NCI-H2029 treated with DMSO at 0.1 percent for 48 hours (cell line): ENCODE data around the gene DDX24.
"Not testable (repeated sequence)": the region's sequence is repeated elsewhere in the genome, so short reads cannot be mapped to it uniquely, and the experiment has no call there.

Source experiments
- DNase-seq: peaks from one replicate; lab custom pipeline; 2025; lab: John Stamatoyannopoulos, UW

DDX24 gene

DNA sequence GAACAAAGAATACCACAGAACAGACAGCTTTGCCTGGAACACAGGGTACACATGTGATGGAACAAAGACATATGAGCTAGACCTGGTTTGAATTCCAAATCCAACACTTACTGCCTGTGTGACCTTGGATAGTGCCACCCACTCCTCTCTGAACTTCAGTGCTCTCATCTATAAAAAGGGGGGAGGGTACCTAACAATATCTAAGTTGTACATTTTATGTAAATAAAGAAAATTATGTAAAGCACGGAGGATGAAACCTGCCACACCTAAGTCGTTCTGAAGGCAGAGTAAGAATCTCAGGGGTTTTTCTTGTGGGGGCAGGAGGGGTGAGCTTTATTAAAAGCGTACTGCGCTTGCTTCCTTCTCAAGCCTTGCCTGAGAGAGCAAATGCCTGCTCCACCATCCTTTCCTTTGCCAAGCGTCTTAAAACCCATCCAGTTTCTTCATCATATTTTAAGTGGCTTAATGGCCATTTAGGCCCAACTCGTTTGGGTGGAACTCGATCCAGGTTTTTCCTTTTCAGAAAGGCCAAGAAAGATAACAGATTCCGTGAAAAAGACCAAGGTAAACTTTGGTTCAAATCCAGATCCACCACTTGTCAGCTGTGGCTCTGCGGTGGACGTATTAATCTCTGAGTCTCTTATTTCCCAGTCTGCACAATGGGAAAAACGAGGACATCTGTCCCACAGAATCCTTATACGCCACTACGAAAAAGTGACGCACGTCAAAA is 946 bp downstream of the DDX24 start:
- DNase-seq, result no peak

DNA sequence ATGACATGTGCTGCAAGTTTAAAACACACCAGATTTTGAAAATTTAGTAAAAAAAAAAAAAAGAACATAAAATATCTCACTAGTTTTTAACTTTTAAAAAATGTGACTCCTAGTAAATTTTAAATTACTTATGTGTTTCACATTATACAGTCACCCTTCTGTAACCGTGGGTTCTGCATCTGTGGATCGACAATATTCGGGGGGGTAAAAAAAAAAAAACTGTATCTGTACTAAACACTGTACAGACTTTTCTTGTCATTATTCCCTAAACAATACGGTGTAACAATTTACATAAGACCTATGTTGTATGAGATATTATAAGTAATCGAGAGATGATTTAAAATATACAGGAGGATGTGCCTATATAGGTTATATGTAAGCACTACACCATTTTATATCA is 3.2 kb downstream of the DDX24 start:
- no peak for DNase-seq

DNA sequence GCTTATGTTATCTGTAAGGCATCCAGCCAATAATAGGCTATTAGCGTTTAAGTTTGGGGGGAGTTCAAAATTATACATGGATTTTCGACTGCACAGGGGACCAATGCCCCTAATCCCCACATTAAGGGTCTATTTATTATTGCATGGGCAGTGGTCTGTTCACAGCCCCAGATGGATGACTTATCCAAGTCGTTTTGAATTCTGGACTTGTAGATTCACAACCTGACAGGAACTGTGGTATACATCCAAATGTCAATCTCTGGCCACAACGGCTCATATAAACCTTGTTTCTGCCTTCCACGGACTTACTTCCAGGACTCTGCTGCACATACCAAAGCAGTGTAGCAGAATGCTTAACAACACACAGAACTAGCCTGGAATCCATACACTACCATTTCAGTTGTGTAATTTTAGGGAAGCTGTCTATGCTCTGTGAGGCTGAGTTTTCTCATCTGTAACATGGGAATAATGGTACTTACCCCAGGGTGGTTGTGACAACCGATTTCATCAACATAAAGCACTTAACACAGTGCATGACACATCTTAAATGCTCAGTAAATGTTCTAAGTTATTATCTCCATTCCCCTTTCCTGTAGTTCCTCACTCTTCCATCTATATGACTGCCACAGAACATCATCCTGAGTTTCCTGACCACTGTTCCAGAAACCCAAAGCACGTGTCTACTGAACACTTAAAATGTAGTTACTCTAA is 3.7 kb downstream of the DDX24 start:
- no peak for DNase-seq

DNA sequence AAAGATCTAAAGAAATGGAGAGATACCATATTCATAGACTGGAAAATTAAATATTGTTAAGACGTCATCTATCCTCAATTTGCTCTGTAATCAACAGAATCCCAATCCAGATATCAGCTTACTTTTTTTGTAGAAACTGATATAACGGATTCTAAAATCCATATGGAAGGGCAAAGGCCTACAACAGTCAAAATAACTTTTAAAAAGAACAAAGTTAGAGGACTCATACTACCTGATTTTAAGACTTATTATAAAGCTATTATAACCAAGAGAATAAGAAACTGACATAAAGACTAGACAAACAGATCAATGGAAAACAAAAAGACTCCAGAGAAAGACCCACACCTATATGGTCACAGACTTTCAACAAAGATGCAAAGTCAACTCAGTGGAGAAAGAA is 6.0 kb downstream of the DDX24 start:
- DNase-seq, result no peak

DNA sequence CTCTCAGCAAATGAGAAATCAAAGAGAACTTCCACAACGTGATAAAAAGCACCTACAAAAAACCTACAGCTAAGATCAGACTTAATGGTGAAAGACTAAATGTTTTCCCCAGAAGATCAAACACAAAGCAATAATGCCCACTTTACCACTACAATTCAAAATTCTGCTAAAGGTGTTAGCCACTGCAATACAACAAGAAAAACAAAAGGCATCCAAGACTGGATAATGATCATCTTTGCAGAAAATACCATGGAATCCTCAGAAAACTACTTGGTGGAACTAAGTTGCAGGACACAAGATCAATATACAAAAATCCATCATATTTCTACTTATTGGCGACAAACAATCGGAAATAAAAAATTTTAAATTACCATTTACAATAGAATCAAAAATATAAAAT is 6.5 kb downstream of the DDX24 start:
- DNase-seq, result no peak

DNA sequence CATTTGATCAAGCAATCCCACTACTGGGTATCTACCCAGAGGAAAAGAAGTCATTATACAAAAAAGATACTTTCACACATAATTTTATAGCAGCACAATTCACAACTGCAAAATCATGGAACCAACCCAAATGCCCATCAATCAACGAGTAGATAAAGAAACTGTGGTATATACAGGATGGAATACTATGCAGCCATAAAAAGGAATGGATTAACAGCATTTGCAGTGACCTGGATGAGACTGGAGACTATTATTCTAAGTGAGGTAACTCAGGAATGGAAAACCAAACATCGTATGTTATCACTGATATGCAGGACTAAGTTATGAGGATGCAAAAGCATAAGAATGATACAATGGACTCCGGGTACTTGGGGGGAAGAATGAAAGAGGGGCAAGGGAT is 8.9 kb downstream of the DDX24 start:
- not testable (repeated sequence) for DNase-seq

DNA sequence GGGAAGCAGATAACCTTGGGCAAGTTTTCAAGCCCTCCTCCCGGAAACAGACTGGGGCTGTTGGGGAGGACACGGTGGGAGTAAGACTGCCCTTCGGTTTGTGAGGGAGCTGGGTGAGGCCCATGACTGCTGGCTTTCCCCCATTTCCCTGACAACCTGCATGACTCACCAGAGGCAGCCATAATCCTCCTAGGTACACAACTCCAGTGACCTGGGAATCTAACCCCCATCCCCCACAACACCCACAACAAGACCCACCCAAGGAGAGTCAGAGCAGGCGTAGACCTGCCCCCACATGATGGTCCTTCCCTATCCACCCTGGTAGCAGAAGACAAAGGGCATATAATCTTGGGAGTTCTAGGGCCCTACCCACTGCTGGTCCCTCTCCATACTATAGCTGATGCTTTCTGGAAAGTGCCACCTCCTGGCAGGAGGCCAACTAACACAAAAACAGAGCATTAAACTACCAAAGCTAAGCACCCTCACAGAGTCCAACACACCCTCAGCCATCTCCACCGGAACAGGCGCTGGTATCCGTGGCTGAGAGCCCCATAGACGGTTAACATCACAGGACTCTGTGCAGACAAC is 14.8 kb downstream of the DDX24 start:
- no peak for DNase-seq

DNA sequence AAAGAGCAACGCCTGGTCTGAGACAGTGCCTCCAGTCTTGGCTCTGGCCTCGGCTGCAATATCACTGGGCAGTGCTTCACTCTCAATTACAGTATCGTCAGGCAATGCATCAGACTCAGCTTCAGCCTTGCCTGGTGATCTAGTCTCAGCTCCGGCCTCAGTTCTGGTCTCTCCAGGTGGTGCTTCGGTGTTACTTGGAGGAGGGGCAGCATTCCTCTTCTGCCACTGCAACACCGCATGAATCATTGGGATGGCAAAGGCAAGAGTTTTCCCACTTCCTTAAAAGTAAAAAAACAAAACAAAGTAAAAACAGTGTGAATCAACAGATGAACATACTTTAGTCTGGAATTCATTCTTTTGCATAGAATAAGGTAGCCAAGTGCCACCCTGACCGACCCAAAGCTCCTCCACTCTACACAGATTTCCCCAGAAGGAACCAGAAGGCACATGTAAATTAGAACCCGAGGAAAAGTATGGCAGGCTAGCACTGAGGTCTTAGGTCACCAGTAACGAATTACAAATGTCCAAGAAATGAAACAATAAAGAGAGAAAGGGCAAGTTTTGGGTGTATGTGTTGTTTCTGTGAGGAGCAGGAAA is 18.6 kb downstream of the DDX24 start:
- no peak for DNase-seq

DNA sequence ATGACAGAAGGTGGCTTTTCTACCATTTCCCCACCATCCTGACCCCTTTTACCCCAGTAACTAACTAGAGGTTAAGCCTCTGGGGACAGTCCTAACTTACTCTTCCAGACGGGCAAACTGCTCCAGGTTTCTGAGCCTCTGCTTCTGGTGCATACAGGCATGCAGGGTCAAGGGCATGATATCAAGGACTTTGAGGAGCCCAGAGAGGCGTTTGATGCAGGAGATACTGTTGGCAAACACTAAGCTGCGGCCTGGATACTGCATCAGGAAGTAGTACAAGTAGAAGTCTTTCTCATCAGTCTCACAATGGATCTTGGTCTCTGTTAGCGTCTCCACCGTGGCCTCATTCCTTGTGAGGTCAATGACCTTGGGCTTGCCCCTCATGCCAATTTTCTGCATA is 21.0 kb downstream of the DDX24 start:
- DNase-seq, result no peak

DNA sequence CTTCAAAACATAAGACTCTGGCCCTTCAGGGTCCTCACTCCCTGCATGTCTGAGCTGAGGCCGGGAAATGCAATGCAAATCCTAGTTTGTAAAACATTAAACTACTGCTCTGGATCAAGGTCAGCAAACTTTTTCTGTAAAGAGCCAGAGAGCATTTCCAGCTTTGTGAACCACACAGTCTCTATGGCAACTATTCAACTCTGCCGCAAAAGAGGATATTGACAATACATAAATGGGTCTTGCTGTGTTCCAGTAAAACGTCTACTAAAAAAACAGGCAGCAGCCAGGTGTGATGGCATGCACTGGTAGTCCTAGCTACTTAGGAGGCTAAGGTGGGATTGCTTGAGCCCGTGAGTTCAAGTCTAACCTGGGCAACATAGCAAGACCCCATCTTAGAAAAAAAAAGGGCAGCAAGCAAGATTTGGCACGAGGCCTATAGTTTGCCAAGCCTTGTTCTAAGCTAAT is 22.3 kb downstream of the DDX24 start:
- no peak for DNase-seq

DNA sequence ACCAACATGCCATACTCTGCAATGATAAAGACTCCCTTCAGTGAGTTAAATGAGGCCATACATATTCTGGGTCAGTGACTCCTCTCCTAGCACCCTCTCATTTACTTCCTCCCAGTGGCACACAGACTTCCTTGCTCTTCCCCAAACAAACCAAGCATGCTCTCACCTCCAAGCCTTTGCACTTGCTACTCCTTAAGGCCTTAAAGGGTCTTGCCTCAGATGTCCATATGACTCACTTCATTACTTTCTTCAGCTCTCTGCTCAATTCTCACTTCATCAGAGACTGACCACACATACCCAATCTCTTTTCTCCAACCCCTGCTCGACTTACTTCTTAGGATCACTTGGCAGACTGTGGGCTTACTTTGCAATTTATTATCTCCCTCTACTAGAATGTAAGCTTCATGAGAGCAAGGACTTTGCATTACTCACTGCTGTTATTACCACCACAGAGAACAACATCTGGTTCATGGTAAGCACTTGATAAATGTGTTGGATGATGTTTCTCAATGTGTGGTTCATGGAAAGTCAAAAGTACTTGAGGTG is 22.8 kb downstream of the DDX24 start:
- no peak for DNase-seq

DNA sequence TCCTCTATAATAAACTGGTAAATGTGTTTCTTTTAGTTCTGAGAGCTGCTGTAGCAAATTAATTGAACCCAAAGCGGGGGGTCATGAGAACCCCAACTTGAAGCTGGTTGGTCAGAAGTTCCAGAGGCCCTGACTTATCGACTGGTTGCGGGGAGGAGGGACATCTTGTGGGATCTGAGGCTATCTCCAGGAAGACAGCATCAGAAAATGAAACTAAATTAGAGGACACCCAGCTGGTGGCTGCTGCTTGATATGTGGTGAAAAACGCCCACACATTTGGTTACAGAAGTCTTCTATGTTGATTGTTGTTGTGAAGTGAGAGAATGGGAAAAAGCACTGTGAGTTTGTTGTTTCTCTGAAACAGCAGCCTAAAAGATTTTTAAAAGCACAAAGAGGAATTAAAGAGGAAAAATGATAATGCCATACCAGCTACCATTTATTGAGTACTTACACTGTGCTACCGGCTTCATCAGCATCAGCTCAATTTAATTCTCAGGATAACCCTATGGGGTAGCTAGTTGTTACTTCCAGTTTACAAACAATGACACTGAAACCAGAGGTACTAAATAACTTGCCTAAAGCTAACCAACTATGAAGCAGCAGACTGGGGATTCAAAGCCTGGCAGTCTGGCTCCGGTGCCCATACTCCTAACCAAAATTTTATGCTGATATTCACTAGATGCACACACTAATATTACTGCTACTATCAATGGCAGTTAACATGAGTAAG is 24.3 kb downstream of the DDX24 start:
- DNase-seq, result no peak

DNA sequence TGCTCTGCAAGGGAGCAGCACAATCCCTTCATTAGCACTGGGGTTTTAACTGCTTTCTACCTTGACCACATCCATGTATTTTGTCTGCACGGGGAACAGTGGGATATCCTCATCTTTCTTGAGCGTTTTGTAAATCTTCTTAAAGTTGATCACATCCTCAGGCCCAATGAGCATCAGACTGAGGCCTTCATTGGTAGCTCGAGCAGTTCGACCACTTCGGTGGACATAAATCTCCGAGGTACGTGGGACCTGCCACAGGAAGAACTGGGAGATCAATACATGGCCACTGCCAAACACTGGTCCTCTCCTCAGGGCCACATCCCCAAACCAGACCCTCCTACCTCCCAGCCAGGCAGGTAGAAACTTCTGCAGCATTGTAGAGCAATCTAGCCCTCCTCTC is 26.1 kb downstream of the DDX24 start:
- DNase-seq, result no peak

DNA sequence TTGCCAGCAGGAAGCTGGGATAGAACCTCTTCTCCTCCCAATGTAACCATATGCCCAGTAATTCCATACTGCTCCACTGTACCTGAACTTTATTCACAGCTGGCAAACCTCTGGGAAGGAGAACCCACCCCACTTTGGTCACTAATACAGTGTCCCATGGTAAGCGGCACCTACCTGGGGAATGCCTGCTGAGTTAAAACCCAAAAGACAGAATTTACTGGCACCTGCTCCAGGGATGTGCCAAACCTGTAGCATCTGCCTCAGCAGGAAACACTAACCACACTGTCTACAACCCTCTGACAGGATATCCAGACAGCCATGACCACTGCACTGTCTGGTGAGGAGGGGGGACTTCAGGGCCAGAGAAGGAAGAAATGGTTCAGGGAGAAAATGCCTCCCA is 26.6 kb downstream of the DDX24 start:
- no peak for DNase-seq

DNA sequence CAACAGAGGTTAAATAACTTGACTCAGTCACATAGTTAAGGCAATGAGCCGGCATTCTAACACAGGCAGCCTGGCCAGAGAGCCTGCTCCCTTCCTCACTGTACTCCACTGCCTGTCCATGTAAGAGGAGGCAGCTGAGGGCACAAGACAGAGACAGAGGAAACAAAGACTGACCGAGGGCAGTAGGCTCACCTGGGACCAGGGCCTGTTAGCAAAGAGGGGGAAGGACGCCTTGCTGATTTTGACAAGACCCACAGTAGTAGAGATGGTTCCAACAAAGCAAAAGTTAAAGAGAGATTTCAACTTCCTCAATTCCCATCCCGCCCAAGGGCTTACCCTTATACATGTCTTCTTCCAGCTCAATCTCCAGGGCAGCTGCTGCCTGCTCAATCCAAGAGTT is 28.3 kb downstream of the DDX24 start:
- DNase-seq, result no peak

DNA sequence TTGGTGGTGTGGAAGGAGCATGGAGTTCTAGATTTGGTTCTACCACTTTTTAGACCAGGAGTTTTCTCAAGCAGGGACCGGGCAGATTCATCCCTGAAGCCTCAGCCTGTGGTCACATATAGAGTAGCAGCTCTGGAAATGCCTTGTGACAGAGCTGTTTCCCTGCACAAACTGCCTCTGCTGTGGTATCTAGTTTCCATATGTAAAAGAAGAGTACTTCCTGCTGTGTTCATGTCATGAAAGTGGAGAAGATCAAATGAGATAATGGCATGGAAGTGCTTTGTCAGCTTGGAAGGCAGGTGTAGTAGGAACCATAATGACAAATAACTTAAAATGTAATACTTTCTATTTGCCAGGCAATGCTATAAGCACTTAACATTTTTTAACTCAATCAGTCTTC is 28.8 kb downstream of the DDX24 start:
- no peak for DNase-seq

DNA sequence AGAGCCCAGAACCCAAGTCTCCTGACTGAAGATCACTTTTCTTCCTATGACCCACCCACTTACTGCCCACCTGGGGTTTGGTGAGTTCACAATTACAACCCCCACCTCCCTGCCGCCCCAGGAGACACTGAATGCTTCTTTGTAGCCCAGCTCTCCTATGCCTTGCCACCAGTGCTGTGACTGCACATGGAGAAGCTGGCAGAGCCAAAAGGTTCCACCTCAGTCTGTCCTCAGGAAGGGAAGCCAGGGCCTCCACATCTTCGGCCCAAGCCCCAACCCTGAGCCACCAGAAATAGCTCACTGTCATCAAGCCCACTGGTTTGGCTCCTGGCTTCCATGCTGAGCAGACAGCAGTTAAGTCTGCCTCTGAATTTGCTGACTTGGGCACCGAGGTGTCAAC is 29.2 kb downstream of the DDX24 start:
- no peak for DNase-seq

DNA sequence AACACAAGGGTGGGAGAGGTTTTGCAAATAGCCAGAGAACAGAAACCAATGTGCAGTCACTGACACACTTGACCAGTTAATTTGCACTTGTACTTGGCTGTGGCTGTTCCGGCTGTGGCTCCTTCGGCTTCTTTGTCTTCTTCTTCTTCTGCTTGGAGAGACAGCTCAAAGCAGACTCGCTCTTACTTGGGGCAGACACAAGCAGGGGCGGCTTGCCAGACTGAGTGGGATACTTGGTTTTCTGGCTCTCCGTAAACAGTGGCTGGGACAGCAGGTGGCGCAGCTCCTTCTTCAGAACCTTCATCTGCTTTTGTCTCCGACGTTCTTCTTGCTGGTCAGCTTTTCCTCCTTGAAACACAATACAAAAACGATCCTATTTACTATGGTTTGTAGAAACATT is 29.9 kb downstream of the DDX24 start:
- DNase-seq, result no peak

DNA sequence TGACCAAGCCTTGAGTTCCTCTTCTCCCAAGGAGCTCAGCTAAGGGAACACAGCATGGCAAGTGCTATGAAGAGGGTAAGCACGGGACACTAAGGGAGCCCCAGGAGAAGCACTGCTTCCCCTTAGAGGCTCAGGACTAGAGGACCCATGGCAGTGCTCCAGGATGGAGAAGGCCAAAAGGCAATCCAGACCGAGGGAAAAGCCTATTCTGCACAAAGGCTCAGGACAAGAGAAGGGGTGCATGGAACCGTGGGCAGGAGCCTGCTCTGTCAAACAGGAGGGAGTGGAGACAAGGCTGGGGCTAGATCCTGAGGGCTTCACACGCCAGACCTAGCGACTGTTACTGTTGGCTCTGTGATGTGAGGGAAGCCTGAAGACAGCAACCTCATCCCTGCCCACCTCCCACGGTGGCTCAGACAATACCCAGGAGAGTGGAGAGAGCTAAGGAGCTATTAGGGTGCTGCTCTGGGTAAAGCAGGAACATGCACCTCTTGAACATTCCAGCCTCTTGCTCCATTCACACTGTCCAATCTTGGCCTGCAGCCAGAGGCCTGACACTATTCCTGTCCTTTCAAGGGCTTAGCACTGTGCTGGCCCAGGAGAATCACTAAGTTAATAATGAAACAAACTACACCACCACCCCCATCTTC is 30.6 kb downstream of the DDX24 start:
- DNase-seq, result no peak

DNA sequence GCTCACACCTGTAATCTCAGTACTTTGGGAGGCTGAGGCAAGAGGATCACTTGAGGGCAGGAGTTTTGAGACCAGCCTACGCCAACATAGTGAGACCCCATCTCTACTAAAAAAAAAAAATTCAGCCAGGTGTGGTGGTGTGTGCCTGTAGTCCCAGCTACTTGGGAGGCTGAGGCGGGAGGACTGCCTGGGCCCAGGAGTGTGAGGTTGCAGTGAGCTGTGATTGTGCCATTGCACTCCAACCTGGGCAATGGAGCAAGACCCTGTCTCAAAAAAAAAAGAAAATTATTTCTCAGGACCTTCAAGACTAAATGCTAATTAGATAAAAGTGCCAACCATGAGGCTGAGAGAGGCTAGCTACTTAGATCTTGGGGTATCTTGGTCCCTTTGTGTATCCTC is 31.4 kb downstream of the DDX24 start:
- no peak for DNase-seq
